Mucosa of descending colon (tissue), 3 donors: ENCODE data around the gene EPB41L1. TPM values are rescaled to one million over a fixed set of nuclear protein-coding genes. Genes with fewer than 3 reads are reported as not detected.
"Not testable (repeated sequence)": the region's sequence is repeated elsewhere in the genome, so short reads cannot be mapped to it uniquely, and the experiment has no call there.

Experiments
- ATAC-seq: fragments of 200-7000 bp; cut with Tn5 transposase; one replicate; pipeline ENCODE4 v1.9.1; 2020; ENCODE audit warnings: mild to moderate bottlenecking, moderate library complexity
- DNase-seq, 3 donors: peaks; one replicate each; pipeline ENCODE4 v3.0.0-alpha.2; 2020
- H3K36me3 ChIP-seq: fragments of 200-600 bp; one replicate; pipeline ENCODE4 v1.8.0; 2021; ENCODE audit warnings: low read depth, mild to moderate bottlenecking
- H3K4me1 ChIP-seq: fragments of 200-600 bp; one replicate; pipeline ENCODE4 v1.8.0; 2021; ENCODE audit warnings: low read depth, mild to moderate bottlenecking
- H3K4me3 ChIP-seq: fragments of 200-600 bp; one replicate; pipeline ENCODE4 v1.8.0; 2021; ENCODE audit warnings: mild to moderate bottlenecking
- H3K9me3 ChIP-seq: fragments of 200-600 bp; one replicate; pipeline ENCODE4 v1.8.0; 2021; ENCODE audit warnings: mild to moderate bottlenecking
- intact Hi-C, 2 donors: fragments of 100-400 bp; cut with DNase I in 1 of 2; cut with micrococcal nuclease in 1 of 2; formaldehyde crosslinking; loops; one replicate each; pipeline versions ENCODE4 v1.11.0 to v1.11.1; 2022; cut with DNase I, micrococcal nuclease
- total RNA-seq, 3 donors: library from RNA; stranded (reverse); fragmentation: NEBNext Ultra II Directional in 2 of 3; extraction: Animal tissue kit (Norgen Biotek cat#: 25700) in 2 of 3; gene quantifications; one replicate each; pipeline versions ENCODE4 v1.2.1 to v1.2.4, GENCODE V29; 2021 to 2023
- TF ChIP-seq, protein P1 (sequence below): fragments of 200-600 bp; IDR thresholded peaks from one replicate; pipeline ENCODE4 v1.8.0; 2022; ENCODE audit warnings: antibody characterized with exemption, mild to moderate bottlenecking
- donor health status: DM: no; HTN: no; CAD: no; lungs with moderate emphysema.
- donor health status: DM: no; HTN: no; CAD: no.
- donor health status: DM: no; HTN: yes; CAD: no.

EPB41L1 gene
- total RNA-seq, 3 donors from 2014 or later = 41.0 to 95.3 (median 71.7) TPM

DNA sequence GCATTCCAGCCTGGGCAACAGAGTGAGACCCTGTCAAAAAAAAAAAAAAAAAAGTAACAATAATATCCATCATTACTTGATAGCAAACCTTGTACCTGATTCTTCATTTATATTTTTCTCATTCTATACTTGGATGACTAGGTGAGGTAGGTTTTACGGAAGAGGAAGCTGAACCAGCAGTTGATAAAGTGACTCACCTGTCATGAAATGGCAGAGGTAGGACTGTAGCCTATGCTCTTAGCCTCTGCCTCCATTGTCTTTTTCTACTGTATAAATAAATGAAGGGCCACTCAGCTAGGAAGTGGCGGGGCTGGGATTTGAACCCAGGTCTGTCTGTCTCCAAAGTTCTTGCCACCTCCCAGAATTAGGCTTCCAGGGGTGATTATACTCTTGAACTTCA lies 20.7 kb upstream of the EPB41L1 start:
- H3K4me3 ChIP-seq = no peak overlapping the region
- no peak for DNase-seq
- H3K36me3 ChIP-seq = no peaks in the 10 kb centered on the region
- no peaks in the 10 kb centered on the region for H3K9me3 ChIP-seq
- intact Hi-C loops = no loop called here
- ATAC-seq = peak; percentile 68
- peaks cover 10% of the 10 kb centered on the region for H3K4me1 ChIP-seq
- TF ChIP-seq, protein P1, sequence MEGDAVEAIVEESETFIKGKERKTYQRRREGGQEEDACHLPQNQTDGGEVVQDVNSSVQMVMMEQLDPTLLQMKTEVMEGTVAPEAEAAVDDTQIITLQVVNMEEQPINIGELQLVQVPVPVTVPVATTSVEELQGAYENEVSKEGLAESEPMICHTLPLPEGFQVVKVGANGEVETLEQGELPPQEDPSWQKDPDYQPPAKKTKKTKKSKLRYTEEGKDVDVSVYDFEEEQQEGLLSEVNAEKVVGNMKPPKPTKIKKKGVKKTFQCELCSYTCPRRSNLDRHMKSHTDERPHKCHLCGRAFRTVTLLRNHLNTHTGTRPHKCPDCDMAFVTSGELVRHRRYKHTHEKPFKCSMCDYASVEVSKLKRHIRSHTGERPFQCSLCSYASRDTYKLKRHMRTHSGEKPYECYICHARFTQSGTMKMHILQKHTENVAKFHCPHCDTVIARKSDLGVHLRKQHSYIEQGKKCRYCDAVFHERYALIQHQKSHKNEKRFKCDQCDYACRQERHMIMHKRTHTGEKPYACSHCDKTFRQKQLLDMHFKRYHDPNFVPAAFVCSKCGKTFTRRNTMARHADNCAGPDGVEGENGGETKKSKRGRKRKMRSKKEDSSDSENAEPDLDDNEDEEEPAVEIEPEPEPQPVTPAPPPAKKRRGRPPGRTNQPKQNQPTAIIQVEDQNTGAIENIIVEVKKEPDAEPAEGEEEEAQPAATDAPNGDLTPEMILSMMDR = no peak

DNA sequence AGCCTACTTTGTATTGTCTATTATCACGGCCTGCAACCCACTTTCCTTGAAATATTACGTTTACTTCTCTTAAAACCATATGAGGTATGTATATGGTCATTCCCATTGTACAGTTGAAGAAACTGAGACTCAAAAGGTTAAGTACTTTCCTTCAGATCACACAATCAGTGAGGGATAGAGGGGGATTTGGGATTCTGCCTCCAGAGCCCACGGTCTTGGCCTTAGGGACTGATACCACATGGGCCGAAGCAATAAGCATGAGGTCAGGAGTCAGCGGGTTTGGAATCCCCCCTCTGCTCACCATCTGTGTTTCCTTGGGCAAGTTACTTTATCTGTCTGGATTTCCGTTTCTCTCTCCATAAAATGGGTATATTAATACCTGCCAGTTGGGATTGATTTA lies 19.4 kb upstream of the EPB41L1 start:
- ATAC-seq = no peak
- intact Hi-C loops = loop anchor here in 1 of 2 donors (5.0 kb wide), 1 partner anchor 138 kb away; no protein-coding TSS in a partner anchor
- H3K9me3 ChIP-seq = no peaks in the 10 kb centered on the region
- H3K4me3 ChIP-seq = no peak overlapping the region
- TF ChIP-seq, protein P1 = no peak
- DNase-seq = no peak
- H3K4me1 ChIP-seq = peaks cover 10% of the 10 kb centered on the region
- no peaks in the 10 kb centered on the region for H3K36me3 ChIP-seq

DNA sequence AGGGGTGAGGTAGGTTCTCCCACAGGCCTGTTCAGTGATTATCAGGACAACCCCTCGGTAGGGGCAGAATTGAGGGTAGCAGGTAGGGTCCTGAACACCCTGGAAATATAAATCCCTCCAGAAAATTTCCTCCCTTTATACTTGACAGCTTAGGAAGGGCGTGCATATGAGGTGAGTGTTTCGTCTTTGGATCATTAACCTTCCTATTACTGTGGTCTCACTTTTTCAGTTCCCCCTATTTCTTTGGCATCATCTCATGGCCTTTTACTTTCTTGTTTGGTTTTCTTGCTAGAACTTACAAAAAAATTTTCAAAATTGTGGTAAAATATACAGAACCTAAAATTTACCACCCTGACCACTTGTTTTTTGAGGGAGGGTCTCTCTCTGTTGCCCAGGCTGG lies 18.7 kb upstream of the EPB41L1 start:
- TF ChIP-seq, protein P1 = no peak
- Histone ChIP-seq H3K4me1 (peaks cover 5% of the 10 kb centered on the region), H3K36me3 (no peaks in the 10 kb centered on the region), H3K4me3 (no peak overlapping the region), H3K9me3 (no peaks in the 10 kb centered on the region)
- DNase-seq = no peak
- intact Hi-C loops = loop anchor here in 1 of 2 donors (5.0 kb wide), 1 partner anchor 139 kb away; no protein-coding TSS in a partner anchor
- ATAC-seq = no peak

DNA sequence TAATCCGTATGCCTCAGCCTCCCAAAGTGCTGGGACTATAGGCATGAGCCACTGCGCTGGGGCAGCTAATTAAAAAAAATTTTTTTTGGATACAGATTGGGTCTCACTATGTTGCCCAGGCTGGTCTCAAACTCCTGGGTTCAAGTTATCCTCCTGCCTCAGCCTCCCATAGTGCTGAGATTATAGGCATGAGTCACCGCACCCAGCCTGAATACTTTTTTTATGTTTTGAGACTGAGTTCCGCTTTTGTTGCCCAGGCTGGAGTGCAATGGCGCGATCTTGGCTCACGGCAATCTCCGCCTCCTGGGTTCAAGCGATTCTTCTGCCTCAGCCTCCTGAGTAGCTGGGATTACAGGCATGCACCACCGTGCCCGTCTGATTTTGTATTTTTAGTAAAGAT lies 17.2 kb upstream of the EPB41L1 start:
- not testable (repeated sequence) for H3K4me1 ChIP-seq, DNase-seq, H3K9me3 ChIP-seq, H3K4me3 ChIP-seq, H3K36me3 ChIP-seq, ATAC-seq
- intact Hi-C loops = loop anchor here in 1 of 2 donors (5.0 kb wide), 1 partner anchor 140 kb away; no protein-coding TSS in a partner anchor

DNA sequence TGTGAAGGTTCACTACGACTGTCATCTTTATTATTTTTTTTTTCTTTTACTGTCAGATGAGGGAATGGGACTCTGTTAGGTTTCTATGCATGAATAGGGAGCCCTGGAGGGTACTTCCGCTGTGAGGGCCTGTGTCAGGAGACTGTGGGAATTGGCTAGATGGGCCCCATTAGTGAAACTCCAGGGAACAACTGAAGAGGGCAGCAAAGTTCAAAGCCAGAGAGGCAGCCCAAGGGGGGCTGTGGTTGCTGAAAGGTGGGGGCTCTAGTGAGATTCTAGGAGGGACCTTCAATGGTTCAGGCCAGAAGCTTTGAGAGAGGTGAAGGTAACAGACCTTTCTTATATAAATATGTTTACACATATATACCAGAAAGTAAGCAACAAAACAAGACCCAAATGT lies 13.2 kb upstream of the EPB41L1 start:
- TF ChIP-seq, protein P1 = no peak
- no peak for ATAC-seq
- Histone ChIP-seq H3K36me3 (no peaks in the 10 kb centered on the region), H3K4me3 (no peak overlapping the region), H3K9me3 (no peaks in the 10 kb centered on the region), H3K4me1 (peaks cover 5% of the 10 kb centered on the region)
- no peak for DNase-seq
- intact Hi-C loops = no loop called here

DNA sequence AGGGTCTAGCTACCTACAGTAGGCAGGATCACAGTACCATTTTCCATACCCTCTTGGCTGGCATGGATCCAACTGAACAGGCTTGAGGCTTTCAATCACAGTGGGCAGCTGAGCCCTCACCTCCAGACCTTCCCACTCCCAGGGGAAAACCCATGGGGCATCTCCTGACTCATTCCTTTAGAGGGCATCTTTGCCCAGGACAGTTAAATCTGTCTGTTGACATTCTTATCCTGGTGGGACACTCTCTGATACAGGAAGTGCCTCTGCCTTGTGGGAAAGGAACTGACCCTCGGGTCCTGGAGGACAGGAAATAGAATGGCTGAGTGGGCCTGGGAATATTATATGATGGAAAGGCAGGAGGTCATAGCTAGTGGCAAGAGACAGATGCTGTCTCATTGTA lies 10.2 kb upstream of the EPB41L1 start:
- H3K9me3 ChIP-seq = no peaks in the 10 kb centered on the region
- ATAC-seq (no peak), DNase-seq (no peak)
- H3K36me3 ChIP-seq = no peaks in the 10 kb centered on the region
- TF ChIP-seq, protein P1 = no peak
- peaks cover 5% of the 10 kb centered on the region for H3K4me1 ChIP-seq
- no peak overlapping the region for H3K4me3 ChIP-seq
- intact Hi-C loops = no loop called here
